Right lobe of liver (tissue), 4 donors: ENCODE measurements around the gene RDH11.

Experiments
- CTCF ChIP-seq, 4 donors: fragments of 200-600 bp in 3 of 4; fragments of 450-650 bp in 1 of 4; IDR thresholded peaks; one replicate each; pipeline versions ENCODE4 v1.5.1 to v1.8.0; 2016 to 2022; ENCODE audit warnings: antibody characterized with exemption in 4 of 4, mild to moderate bottlenecking in 2 of 4
- POLR2A ChIP-seq: fragments of 450-650 bp; IDR thresholded peaks from one replicate; pipeline ENCODE4 v1.6.1; 2017; ENCODE audit warnings: antibody characterized with exemption, mild to moderate bottlenecking
- donor health status: DM: no; HTN: no; CAD: no.
- donor health status: DM: no; HTN: no; CAD: no.
- donor health status: DM: no; HTN: yes; CAD: no.

GRCh38 chr14:67674139-67674479 lies 21.5 kb downstream of the RDH11 start:
- TF ChIP-seq CTCF (IDR thresholded peaks at IDR 0.05) (peak; percentile 13 to 44 (median 37)), POLR2A (no peak)
